Measurements from ENCODE around the gene ANKS1B. TPM values are rescaled to one million over a fixed set of nuclear protein-coding genes. Genes with fewer than 3 reads are reported as not detected.
"Not testable (repeated sequence)": the region's sequence is repeated elsewhere in the genome, so short reads cannot be mapped to it uniquely, and the experiment has no call there.

Gene ANKS1B
- total RNA-seq, 3 donors from 2014 or later = 0.05 to 0.56 (median 0.16) TPM

- no peaks in the 10 kb centered on the region for H3K36me3 Mint-ChIP-seq (ENCODE audit: insufficient read depth)
- no peaks in the 10 kb centered on the region for H3K9me3 Mint-ChIP-seq
- no peak overlapping the region for H3K4me3 Mint-ChIP-seq
- H3K4me1 Mint-ChIP-seq (ENCODE audit: low read depth) = no peaks in the 10 kb centered on the region
- H3K27me3 Mint-ChIP-seq (ENCODE audit: low read depth) = peaks cover 18% of the 10 kb centered on the region
- ATAC-seq (no peak), DNase-seq (no peak)
These were observed 1146.5 kb downstream of the ANKS1B start for GRCh38 chr12:98838231-98838647.

- DNase-seq; H3K36me3 Mint-ChIP-seq (ENCODE audit: insufficient read depth); H3K4me3 Mint-ChIP-seq; H3K9me3 Mint-ChIP-seq; ATAC-seq; H3K4me1 Mint-ChIP-seq (ENCODE audit: low read depth): not testable (repeated sequence)
- peaks cover 21% of the 10 kb centered on the region for H3K27me3 Mint-ChIP-seq (ENCODE audit: low read depth)
These were observed 1147.5 kb downstream of the ANKS1B start for GRCh38 chr12:98837134-98837752.

- DNase-seq (no peak), ATAC-seq (no peak)
- Mint-ChIP-seq H3K36me3 (ENCODE audit: insufficient read depth) (no peaks in the 10 kb centered on the region), H3K4me3 (no peak overlapping the region), H3K4me1 (ENCODE audit: low read depth) (no peaks in the 10 kb centered on the region), H3K27me3 (ENCODE audit: low read depth) (peaks cover 10% of the 10 kb centered on the region), H3K9me3 (no peaks in the 10 kb centered on the region)
These were observed 1154.1 kb downstream of the ANKS1B start for GRCh38 chr12:98830657-98831056.

- Mint-ChIP-seq H3K36me3 (ENCODE audit: insufficient read depth) (no peaks in the 10 kb centered on the region), H3K27me3 (ENCODE audit: low read depth) (peaks cover 10% of the 10 kb centered on the region), H3K4me1 (ENCODE audit: low read depth) (no peaks in the 10 kb centered on the region), H3K4me3 (no peak overlapping the region), H3K9me3 (no peaks in the 10 kb centered on the region)
- no peak for ATAC-seq
- DNase-seq = no peak
These were observed 1155.7 kb downstream of the ANKS1B start for GRCh38 chr12:98828802-98829600.

- Mint-ChIP-seq H3K27me3 (ENCODE audit: low read depth) (peaks cover 7% of the 10 kb centered on the region), H3K9me3 (no peaks in the 10 kb centered on the region), H3K4me1 (ENCODE audit: low read depth) (no peaks in the 10 kb centered on the region), H3K36me3 (ENCODE audit: insufficient read depth) (no peaks in the 10 kb centered on the region), H3K4me3 (no peak overlapping the region)
- DNase-seq (no peak), ATAC-seq (no peak)
These were observed 1161.7 kb downstream of the ANKS1B start for GRCh38 chr12:98823012-98823411.

- H3K4me1 Mint-ChIP-seq (ENCODE audit: low read depth) = no peaks in the 10 kb centered on the region
- no peak overlapping the region for H3K4me3 Mint-ChIP-seq
- ATAC-seq = no peak
- no peaks in the 10 kb centered on the region for H3K36me3 Mint-ChIP-seq (ENCODE audit: insufficient read depth)
- H3K9me3 Mint-ChIP-seq = no peaks in the 10 kb centered on the region
- no peak for DNase-seq
- H3K27me3 Mint-ChIP-seq (ENCODE audit: low read depth) = peaks cover 8% of the 10 kb centered on the region
These were observed 1162.9 kb downstream of the ANKS1B start for GRCh38 chr12:98821866-98822265.

GRCh38 chr12:98821232-98821631, 1163.5 kb downstream of the ANKS1B start:
- ATAC-seq (no peak), DNase-seq (no peak)
- Mint-ChIP-seq H3K9me3 (no peaks in the 10 kb centered on the region), H3K27me3 (ENCODE audit: low read depth) (peaks cover 9% of the 10 kb centered on the region), H3K4me3 (no peak overlapping the region), H3K4me1 (ENCODE audit: low read depth) (no peaks in the 10 kb centered on the region), H3K36me3 (ENCODE audit: insufficient read depth) (no peaks in the 10 kb centered on the region)

- H3K36me3 Mint-ChIP-seq (ENCODE audit: insufficient read depth) = no peaks in the 10 kb centered on the region
- no peaks in the 10 kb centered on the region for H3K4me1 Mint-ChIP-seq (ENCODE audit: low read depth)
- peaks cover 14% of the 10 kb centered on the region for H3K27me3 Mint-ChIP-seq (ENCODE audit: low read depth)
- no peak overlapping the region for H3K4me3 Mint-ChIP-seq
- no peaks in the 10 kb centered on the region for H3K9me3 Mint-ChIP-seq
- ATAC-seq (no peak), DNase-seq (no peak)
These were observed 1164.8 kb downstream of the ANKS1B start for GRCh38 chr12:98819821-98820404.

- Mint-ChIP-seq H3K4me3 (no peak overlapping the region), H3K27me3 (ENCODE audit: low read depth) (peaks cover 15% of the 10 kb centered on the region), H3K4me1 (ENCODE audit: low read depth) (no peaks in the 10 kb centered on the region), H3K9me3 (no peaks in the 10 kb centered on the region), H3K36me3 (ENCODE audit: insufficient read depth) (no peaks in the 10 kb centered on the region)
- ATAC-seq = no peak
- no peak for DNase-seq
These were observed 1165.7 kb downstream of the ANKS1B start for GRCh38 chr12:98819071-98819470.

- Mint-ChIP-seq H3K4me3 (no peak overlapping the region), H3K36me3 (ENCODE audit: insufficient read depth) (no peaks in the 10 kb centered on the region), H3K27me3 (ENCODE audit: low read depth) (peaks cover 17% of the 10 kb centered on the region), H3K9me3 (no peaks in the 10 kb centered on the region), H3K4me1 (ENCODE audit: low read depth) (no peaks in the 10 kb centered on the region)
- ATAC-seq (no peak), DNase-seq (no peak)
These were observed 1166.5 kb downstream of the ANKS1B start for GRCh38 chr12:98818239-98818638.

- H3K27me3 Mint-ChIP-seq (ENCODE audit: low read depth) = peaks cover 17% of the 10 kb centered on the region
- no peaks in the 10 kb centered on the region for H3K4me1 Mint-ChIP-seq (ENCODE audit: low read depth)
- no peaks in the 10 kb centered on the region for H3K36me3 Mint-ChIP-seq (ENCODE audit: insufficient read depth)
- ATAC-seq (no peak), DNase-seq (no peak)
- H3K4me3 Mint-ChIP-seq = no peak overlapping the region
- H3K9me3 Mint-ChIP-seq = no peaks in the 10 kb centered on the region
These were observed 1167.0 kb downstream of the ANKS1B start for GRCh38 chr12:98817742-98818141.

GRCh38 chr12:98816720-98817119, 1168.0 kb downstream of the ANKS1B start:
- Mint-ChIP-seq H3K36me3 (ENCODE audit: insufficient read depth) (no peaks in the 10 kb centered on the region), H3K27me3 (ENCODE audit: low read depth) (peaks cover 17% of the 10 kb centered on the region), H3K9me3 (no peaks in the 10 kb centered on the region), H3K4me1 (ENCODE audit: low read depth) (no peaks in the 10 kb centered on the region), H3K4me3 (no peak overlapping the region)
- no peak for ATAC-seq
- DNase-seq = no peak

- no peaks in the 10 kb centered on the region for H3K9me3 Mint-ChIP-seq
- peaks cover 21% of the 10 kb centered on the region for H3K27me3 Mint-ChIP-seq (ENCODE audit: low read depth)
- DNase-seq = no peak
These were observed 1170.5 kb downstream of the ANKS1B start for GRCh38 chr12:98814254-98814653.

GRCh38 chr12:98812225-98812624, 1172.5 kb downstream of the ANKS1B start:
- Mint-ChIP-seq H3K9me3 (no peaks in the 10 kb centered on the region), H3K4me1 (ENCODE audit: low read depth) (no peaks in the 10 kb centered on the region), H3K36me3 (ENCODE audit: insufficient read depth) (no peaks in the 10 kb centered on the region), H3K27me3 (ENCODE audit: low read depth) (peaks cover 18% of the 10 kb centered on the region), H3K4me3 (no peak overlapping the region)
- no peak for ATAC-seq
- DNase-seq = no peak

More at GRCh38 chr12:98814254-98814653, 1170.5 kb downstream of the ANKS1B start:
- no peak overlapping the region for H3K4me3 Mint-ChIP-seq
- ATAC-seq = no peak
- no peaks in the 10 kb centered on the region for H3K36me3 Mint-ChIP-seq (ENCODE audit: insufficient read depth)
- no peaks in the 10 kb centered on the region for H3K4me1 Mint-ChIP-seq (ENCODE audit: low read depth)
